DMS53 (cell line): ENCODE data around the gene SLC51A.
"Not testable (repeated sequence)": the region's sequence is repeated elsewhere in the genome, so short reads cannot be mapped to it uniquely, and the experiment has no call there.

Experiments used
- DNase-seq: peaks from one replicate; lab custom pipeline; 2025; lab: John Stamatoyannopoulos, UW

Gene SLC51A

GRCh38 chr3:196216089-196216564 is at the start of gene SLC51A:
Gene SLC51A (plus strand): TSS chr3:196216534. CDS start chr3:196216713, 179 bp downstream.
- no peak for DNase-seq

GRCh38 chr3:196166741-196167140 is 49.6 kb upstream of the SLC51A start:
- DNase-seq = no peak

- DNase-seq = no peak
Observed at GRCh38 chr3:196168808-196169391, 47.4 kb upstream of the SLC51A start.

GRCh38 chr3:196169836-196170240 is 46.5 kb upstream of the SLC51A start:
- no peak for DNase-seq

GRCh38 chr3:196170296-196170695 is 46.0 kb upstream of the SLC51A start:
- DNase-seq = not testable (repeated sequence)

GRCh38 chr3:196174652-196175051 is 41.7 kb upstream of the SLC51A start:
- DNase-seq = no peak

GRCh38 chr3:196175116-196175625 is 41.2 kb upstream of the SLC51A start:
- DNase-seq = no peak

GRCh38 chr3:196175722-196176121 is 40.6 kb upstream of the SLC51A start:
- no peak for DNase-seq

- no peak for DNase-seq
Observed at GRCh38 chr3:196177567-196177966, 38.8 kb upstream of the SLC51A start.

- no peak for DNase-seq
Observed at GRCh38 chr3:196177967-196178366, 38.4 kb upstream of the SLC51A start.

- no peak for DNase-seq
Observed at GRCh38 chr3:196178993-196179379, 37.3 kb upstream of the SLC51A start.

GRCh38 chr3:196179380-196180308 is 36.7 kb upstream of the SLC51A start:
- peak; percentile 52 for DNase-seq

- no peak for DNase-seq
Observed at GRCh38 chr3:196180346-196180745, 36.0 kb upstream of the SLC51A start.

GRCh38 chr3:196181127-196181546 is 35.2 kb upstream of the SLC51A start:
- no peak for DNase-seq

GRCh38 chr3:196184169-196184432 is 32.2 kb upstream of the SLC51A start:
- DNase-seq = not testable (repeated sequence)

- DNase-seq = no peak
Observed at GRCh38 chr3:196184881-196185280, 31.5 kb upstream of the SLC51A start.

- DNase-seq = peak; percentile 70
Observed at GRCh38 chr3:196186651-196187573, 29.4 kb upstream of the SLC51A start.

- no peak for DNase-seq
Observed at GRCh38 chr3:196189566-196190347, 26.6 kb upstream of the SLC51A start.

GRCh38 chr3:196192036-196192523 is 24.3 kb upstream of the SLC51A start:
- DNase-seq = no peak

- DNase-seq = no peak
Observed at GRCh38 chr3:196192524-196193051, 23.7 kb upstream of the SLC51A start.
